GM10248 (cell line): ENCODE measurements around the gene RAB8B.

ENCODE experiments used
- CTCF ChIA-PET: fragments of 300-600 bp; sonication (Branson Sonifier 250); formaldehyde crosslinking; extraction: SDS; loops from one replicate; lab custom pipeline; 2021; ENCODE audit warnings: antibody characterized with exemption; lab: Yijun Ruan, JAX
- POLR2A ChIA-PET: fragments of 350-650 bp; sonication (Branson Sonifier 250); formaldehyde crosslinking; extraction: SDS; loops from one replicate; lab custom pipeline; 2020; ENCODE audit warnings: antibody characterized with exemption; lab: Yijun Ruan, JAX
- DNase-seq: peaks from one replicate; pipeline ENCODE4 v3.0.0; 2012; ENCODE audit errors: extremely low spot score
- TF ChIP-seq, protein P1 (sequence below): IDR thresholded peaks from 2 replicates; pipeline ENCODE4 v1.5.1; 2012; ENCODE audit warnings: mild to moderate bottlenecking, low read depth; ENCODE audit errors: extremely low read depth, missing control alignments, control extremely low read depth

RAB8B gene

GRCh38 chr15:63296195-63296594 is 106.8 kb downstream of the RAB8B start:
- ChIA-PET CTCF (interaction anchor here (1.6 kb wide), 1 partner anchor 16 kb away, joined by 4 read pairs; no protein-coding TSS in a partner anchor), POLR2A (no interaction called here)
- DNase-seq = no peak
- TF ChIP-seq, protein P1, sequence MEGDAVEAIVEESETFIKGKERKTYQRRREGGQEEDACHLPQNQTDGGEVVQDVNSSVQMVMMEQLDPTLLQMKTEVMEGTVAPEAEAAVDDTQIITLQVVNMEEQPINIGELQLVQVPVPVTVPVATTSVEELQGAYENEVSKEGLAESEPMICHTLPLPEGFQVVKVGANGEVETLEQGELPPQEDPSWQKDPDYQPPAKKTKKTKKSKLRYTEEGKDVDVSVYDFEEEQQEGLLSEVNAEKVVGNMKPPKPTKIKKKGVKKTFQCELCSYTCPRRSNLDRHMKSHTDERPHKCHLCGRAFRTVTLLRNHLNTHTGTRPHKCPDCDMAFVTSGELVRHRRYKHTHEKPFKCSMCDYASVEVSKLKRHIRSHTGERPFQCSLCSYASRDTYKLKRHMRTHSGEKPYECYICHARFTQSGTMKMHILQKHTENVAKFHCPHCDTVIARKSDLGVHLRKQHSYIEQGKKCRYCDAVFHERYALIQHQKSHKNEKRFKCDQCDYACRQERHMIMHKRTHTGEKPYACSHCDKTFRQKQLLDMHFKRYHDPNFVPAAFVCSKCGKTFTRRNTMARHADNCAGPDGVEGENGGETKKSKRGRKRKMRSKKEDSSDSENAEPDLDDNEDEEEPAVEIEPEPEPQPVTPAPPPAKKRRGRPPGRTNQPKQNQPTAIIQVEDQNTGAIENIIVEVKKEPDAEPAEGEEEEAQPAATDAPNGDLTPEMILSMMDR = no peak

- TF ChIP-seq, protein P1 = no peak
- ChIA-PET CTCF (no interaction called here), POLR2A (no interaction called here)
- no peak for DNase-seq
These were observed 110.7 kb downstream of the RAB8B start for GRCh38 chr15:63299943-63300575.

DNA sequence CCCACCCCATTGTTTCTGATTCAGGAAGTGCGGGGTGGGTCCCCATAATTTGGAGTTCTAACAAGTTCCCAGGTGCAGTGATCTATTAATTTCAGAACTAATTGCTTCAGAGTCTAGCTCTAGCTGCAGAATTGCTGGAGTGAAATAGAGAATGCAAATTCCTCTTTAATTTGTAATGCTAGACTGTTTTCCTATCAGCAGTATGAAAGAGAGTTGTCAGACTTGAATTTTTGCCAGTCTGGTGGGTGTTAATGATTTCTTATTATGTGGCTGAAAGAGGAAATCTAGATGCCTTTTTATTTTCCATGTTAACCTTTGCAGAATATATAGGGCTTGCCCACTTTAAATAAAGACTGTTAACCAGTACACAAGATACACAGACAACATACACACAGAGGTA is 111.7 kb downstream of the RAB8B start:
- POLR2A ChIA-PET = no interaction called here

GRCh38 chr15:63305260-63305659 is 115.9 kb downstream of the RAB8B start:
- ChIA-PET POLR2A (no interaction called here), CTCF (interaction anchor here (1.2 to 3.3 kb wide), 3 partner anchors 11 to 257 kb away, joined by 4 to 15 read pairs (median 4); no protein-coding TSS in a partner anchor)
- DNase-seq = no peak
- TF ChIP-seq, protein P1 = no peak

More for the DNA sequence above, 111.7 kb downstream of the RAB8B start:
- CTCF ChIA-PET = interaction anchor here (2.1 kb wide), 1 partner anchor 9 kb away, joined by 6 read pairs; no protein-coding TSS in a partner anchor
- TF ChIP-seq, protein P1 = no peak
- no peak for DNase-seq

DNA sequence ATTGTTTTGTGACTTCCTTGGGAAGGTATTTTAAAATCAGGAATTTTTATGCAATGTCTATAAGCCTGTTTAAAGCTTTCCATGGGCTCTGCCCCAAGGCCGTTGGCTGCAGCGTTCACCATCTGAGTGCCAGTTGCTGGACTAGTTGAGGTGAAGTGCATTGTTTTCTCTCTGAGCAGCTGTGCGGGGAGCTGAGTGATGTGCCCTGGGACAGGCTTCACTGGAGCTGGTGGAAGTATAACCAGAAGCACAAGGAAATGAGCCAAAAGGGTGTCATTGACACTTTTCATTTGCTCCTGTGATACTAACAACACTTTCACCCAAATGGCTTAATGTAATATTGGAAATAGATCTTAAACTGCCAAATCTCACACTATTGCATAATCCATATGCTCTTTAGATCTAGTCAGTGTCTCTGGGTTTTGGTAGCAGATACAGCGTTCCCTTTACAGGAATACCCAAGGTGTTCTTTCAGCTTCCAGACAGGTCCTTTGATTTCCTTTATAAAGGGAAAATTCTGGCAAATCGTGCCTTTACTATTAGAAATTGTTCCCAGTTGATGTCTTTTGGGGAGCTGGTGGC is 117.2 kb downstream of the RAB8B start:
- TF ChIP-seq, protein P1 = no peak
- CTCF ChIA-PET = interaction anchor here (1.6 to 3.3 kb wide), 2 partner anchors 16 to 258 kb away, joined by 4 to 15 read pairs; no protein-coding TSS in a partner anchor
- no peak for DNase-seq
- POLR2A ChIA-PET = no interaction called here

DNA sequence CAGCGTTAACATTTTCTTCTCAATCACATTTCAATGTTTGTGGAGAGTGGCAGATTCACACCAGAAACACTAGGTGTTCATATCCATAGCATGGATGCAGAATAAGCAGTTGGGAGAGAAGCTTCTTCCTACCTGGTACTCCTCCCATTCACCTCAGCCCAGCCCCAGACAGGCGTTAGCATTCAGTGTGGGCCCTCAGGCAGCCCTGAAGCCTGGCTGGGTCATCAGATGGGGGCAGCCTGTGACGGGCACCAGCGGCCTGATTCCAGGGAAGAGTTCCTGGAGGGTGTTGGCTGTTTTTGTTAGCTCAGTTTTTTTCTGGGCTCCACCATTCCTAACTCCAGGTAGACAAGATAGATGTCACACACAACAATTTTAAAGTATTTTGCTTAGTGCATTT is 119.1 kb downstream of the RAB8B start:
- CTCF ChIA-PET = interaction anchor here (1.3 kb wide), 1 partner anchor 12 kb away, joined by 3 read pairs; no protein-coding TSS in a partner anchor

More for the DNA sequence above, 119.1 kb downstream of the RAB8B start:
- POLR2A ChIA-PET = interaction anchor here (0.6 kb wide), 1 partner anchor 19 kb away, joined by 3 read pairs; no protein-coding TSS in a partner anchor
- TF ChIP-seq, protein P1 = no peak
- DNase-seq = no peak
